K562 (cell line): Measurements from ENCODE around the gene RTCA. TPM values are rescaled to one million over a fixed set of nuclear protein-coding genes. Genes with fewer than 3 reads are reported as not detected.

ENCODE experiments used
- AFF4 ChIP-seq: sonication (generic); formaldehyde crosslinking; IDR thresholded peaks from 2 replicates; pipeline ENCODE4 v1.8.0; 2023; ENCODE audit warnings: mild to moderate bottlenecking, missing genetic modification reagents
- ATF1 ChIP-seq, 2 experiments: fragments of 450-650 bp in 1 of 2; IDR thresholded peaks; 2 replicates each; pipeline ENCODE4 v1.6.1; 2016; ENCODE audit warnings: missing compliant biosample characterization in 1 of 2, missing genetic modification characterization in 1 of 2
- CBFB ChIP-seq: sonication (generic); formaldehyde crosslinking; IDR thresholded peaks from 2 replicates; pipeline ENCODE4 v1.4.0; 2020; ENCODE audit warnings: mild to moderate bottlenecking, missing genetic modification reagents
- HDAC1 ChIP-seq, 2 experiments: fragments of 450-650 bp; IDR thresholded peaks; 2 replicates each; pipeline ENCODE4 v1.6.1; 2016 to 2017; ENCODE audit warnings: inconsistent platforms in 1 of 2, mild to moderate bottlenecking in 1 of 2, moderate library complexity in 1 of 2
- HNRNPK ChIP-seq: fragments of 200-400 bp; formaldehyde crosslinking; IDR thresholded peaks from one replicate; pipeline ENCODE4 v1.6.1; 2018; ENCODE audit warnings: mild to moderate bottlenecking, low read depth, low read length; ENCODE audit not compliant: poor library complexity, severe bottlenecking
- KDM5B ChIP-seq: fragments of 200-600 bp; sonication (generic); IDR thresholded peaks from 2 replicates; pipeline ENCODE4 v1.6.1; 2012; ENCODE audit warnings: low read depth, mild to moderate bottlenecking, moderate library complexity, low read length, control low read depth, inconsistent platforms; ENCODE audit not compliant: insufficient replicate concordance
- MLX ChIP-seq, 2 experiments: fragments of 450-650 bp in 1 of 2; sonication (generic) in 1 of 2; formaldehyde crosslinking; conservative IDR thresholded peaks; 2 replicates each; pipeline versions ENCODE4 v1.4.0 to v1.8.1; 2020 to 2022; ENCODE audit warnings: mild to moderate bottlenecking in 1 of 2, missing genetic modification reagents in 1 of 2
- POLR2AphosphoS5 ChIP-seq: IDR thresholded peaks from 2 replicates; pipeline ENCODE4 v1.6.1; 2011; ENCODE audit warnings: mild to moderate bottlenecking, low read depth, low read length, moderate library complexity; ENCODE audit not compliant: control insufficient read depth, insufficient read depth
- SAP30 ChIP-seq: fragments of 200-600 bp; sonication (generic); IDR thresholded peaks from 2 replicates; pipeline ENCODE4 v1.6.1; 2012; ENCODE audit warnings: borderline replicate concordance, low read depth, mild to moderate bottlenecking, moderate library complexity, low read length, control low read depth, inconsistent platforms; ENCODE audit not compliant: insufficient read depth, poor library complexity, severe bottlenecking
- STAT5A ChIP-seq: IDR thresholded peaks from 2 replicates; pipeline ENCODE4 v1.6.1; 2012; ENCODE audit warnings: low read length, inconsistent platforms, borderline replicate concordance
- TCF7 ChIP-seq: sonication (generic); IDR thresholded peaks from 2 replicates; pipeline ENCODE4 v1.6.1; 2016; ENCODE audit warnings: antibody characterized with exemption, borderline replicate concordance
- ZFX ChIP-seq: sonication (generic); formaldehyde crosslinking; IDR thresholded peaks from 2 replicates; pipeline ENCODE4 v1.8.0; 2022; ENCODE audit warnings: mild to moderate bottlenecking, missing genetic modification reagents, moderate library complexity
- ZNF174 ChIP-seq: fragments of 250-450 bp; sonication (Bioruptor Pico); IDR thresholded peaks from 2 replicates; pipeline ENCODE4 v1.4.0; 2020; ENCODE audit warnings: mild to moderate bottlenecking
- ZNF239 ChIP-seq: fragments of 250-450 bp; sonication (Bioruptor Pico); IDR thresholded peaks from 2 replicates; pipeline ENCODE4 v1.4.0; 2020; ENCODE audit warnings: mild to moderate bottlenecking
- polyA plus RNA-seq, 8 experiments: library from polyadenylated mRNA; depleted of rRNA in 4 of 8; stranded (reverse) in 5 of 8; unstranded in 3 of 8; fragments of >200 nt; fragmentation: Nextera tagmentation in 2 of 8; fragmentation: Illumina TruSeq in 1 of 8; extraction: Ambion mirVana in 2 of 8; extraction: Trizol in 1 of 8; gene quantifications; 2 replicates each; pipeline versions ENCODE4 v1.2.1 to v1.2.3, GENCODE V29; 2011 to 2014; ENCODE audit warnings: inconsistent platforms in 1 of 8, missing spikeins in 1 of 8
- total RNA-seq, 7 experiments: library from RNA; depleted of rRNA in 6 of 7; stranded (reverse); fragments of >200 nt in 6 of 7; fragmentation: Illumina TruSeq in 2 of 7; extraction: Trizol in 2 of 7; gene quantifications; 2 replicates each; pipeline versions ENCODE4 v1.2.1 to v1.2.3, GENCODE V29; 2011 to 2021; ENCODE audit warnings: low replicate concordance in 1 of 7
- TF ChIP-seq, protein P1 (sequence below): fragments of 250-450 bp; sonication (Bioruptor Pico); IDR thresholded peaks from 2 replicates; pipeline ENCODE4 v1.8.0; 2022; ENCODE audit warnings: moderate library complexity, mild to moderate bottlenecking, inconsistent platforms
- TF ChIP-seq, protein P2 (sequence below): sonication (generic); formaldehyde crosslinking; IDR thresholded peaks from 2 replicates; pipeline ENCODE4 v1.8.1; 2023; ENCODE audit warnings: mild to moderate bottlenecking, missing genetic modification reagents

The RTCA gene
- total and polyA plus RNA-seq, 9 of the 15 experiments (the other 6 are each of a cell fraction or from before 2014, with no cell fraction given): 11.6 to 57.2 (median 43.2) TPM

- TF ChIP-seq, protein P1, sequence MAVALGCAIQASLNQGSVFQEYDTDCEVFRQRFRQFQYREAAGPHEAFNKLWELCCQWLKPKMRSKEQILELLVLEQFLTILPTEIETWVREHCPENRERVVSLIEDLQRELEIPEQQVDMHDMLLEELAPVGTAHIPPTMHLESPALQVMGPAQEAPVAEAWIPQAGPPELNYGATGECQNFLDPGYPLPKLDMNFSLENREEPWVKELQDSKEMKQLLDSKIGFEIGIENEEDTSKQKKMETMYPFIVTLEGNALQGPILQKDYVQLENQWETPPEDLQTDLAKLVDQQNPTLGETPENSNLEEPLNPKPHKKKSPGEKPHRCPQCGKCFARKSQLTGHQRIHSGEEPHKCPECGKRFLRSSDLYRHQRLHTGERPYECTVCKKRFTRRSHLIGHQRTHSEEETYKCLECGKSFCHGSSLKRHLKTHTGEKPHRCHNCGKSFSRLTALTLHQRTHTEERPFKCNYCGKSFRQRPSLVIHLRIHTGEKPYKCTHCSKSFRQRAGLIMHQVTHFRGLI: no peak
- TF ChIP-seq ZNF174 (CRISPR knock-in tag) (no peak), MLX (CRISPR knock-in tag; conservative IDR thresholded peaks at IDR 0.05) (no peak), CBFB (CRISPR knock-in tag) (peak; percentile 64; the same call in 1 of the 2 replicates), POLR2AphosphoS5 (peak; percentile 77), ZFX (CRISPR knock-in tag) (peak; percentile 84), ATF1 (CRISPR knock-in tag; IDR thresholded peaks at IDR 0.05) (no peak), ATF1 (tag; IDR thresholded peaks at IDR 0.05) (0 out of 2 replicates have a peak, but pooled peaks have one; percentile 37), STAT5A (no peak), SAP30 (peak; percentile 62), TCF7 (no peak), AFF4 (no peak; the same call in 1 of the 2 replicates), KDM5B (peak; percentile 85), ZNF239 (CRISPR knock-in tag) (no peak), HDAC1 (IDR thresholded peaks at IDR 0.05) (peak in 1 of 2 experiments; percentile 22; a peak in 2 of 4 replicates), HNRNPK (no peak)
- TF ChIP-seq, protein P2, sequence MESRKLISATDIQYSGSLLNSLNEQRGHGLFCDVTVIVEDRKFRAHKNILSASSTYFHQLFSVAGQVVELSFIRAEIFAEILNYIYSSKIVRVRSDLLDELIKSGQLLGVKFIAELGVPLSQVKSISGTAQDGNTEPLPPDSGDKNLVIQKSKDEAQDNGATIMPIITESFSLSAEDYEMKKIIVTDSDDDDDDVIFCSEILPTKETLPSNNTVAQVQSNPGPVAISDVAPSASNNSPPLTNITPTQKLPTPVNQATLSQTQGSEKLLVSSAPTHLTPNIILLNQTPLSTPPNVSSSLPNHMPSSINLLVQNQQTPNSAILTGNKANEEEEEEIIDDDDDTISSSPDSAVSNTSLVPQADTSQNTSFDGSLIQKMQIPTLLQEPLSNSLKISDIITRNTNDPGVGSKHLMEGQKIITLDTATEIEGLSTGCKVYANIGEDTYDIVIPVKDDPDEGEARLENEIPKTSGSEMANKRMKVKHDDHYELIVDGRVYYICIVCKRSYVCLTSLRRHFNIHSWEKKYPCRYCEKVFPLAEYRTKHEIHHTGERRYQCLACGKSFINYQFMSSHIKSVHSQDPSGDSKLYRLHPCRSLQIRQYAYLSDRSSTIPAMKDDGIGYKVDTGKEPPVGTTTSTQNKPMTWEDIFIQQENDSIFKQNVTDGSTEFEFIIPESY (CRISPR knock-in tag): peak; percentile 16; the same call in 1 of the 2 replicates
Observed at GRCh38 chr1:100265931-100266740, at the start of gene RTCA (continued).
